ENCODE data around the gene TENT4A. TPM values are rescaled to one million over a fixed set of nuclear protein-coding genes. Genes with fewer than 3 reads are reported as not detected.

TENT4A gene
- total RNA-seq, 4 donors from 2014 or later = 20.9 to 70.3 (median 28.1) TPM

- intact Hi-C loops (cut with DNase I; ENCODE audit: low total_unique reads) = no loop called here
- in situ Hi-C loops (cut with MboI; ENCODE audit: low pct_ligation_motif_present in 1 of 4, low pct_unique_long_range_greater_than_20kb in 1 of 4, low sequenced_read_pairs in 3 of 4) = no loop called here
- WGBS, 2 donors (ENCODE audit: low coverage in 1 of 2) = 74 to 81% methylated on average over 2 to 5 of the region's 5 CpGs
- H3K9me3 ChIP-seq = no peaks in the 10 kb centered on the region
- TF ChIP-seq POLR2AphosphoS5 (IDR thresholded peaks at IDR 0.05) = no peak
- TF ChIP-seq EP300 (IDR thresholded peaks at IDR 0.05; ENCODE audit: low read depth) = no peak
- TF ChIP-seq CTCF (IDR thresholded peaks at IDR 0.05) = no peak
- TF ChIP-seq POLR2A (IDR thresholded peaks at IDR 0.05) = no peak
- H3K4me1 ChIP-seq = peaks cover 0 to 7% (median 2%) of the 10 kb centered on the region in 4 donors
- no peaks in the 10 kb centered on the region for H3K27me3 ChIP-seq
- no peak overlapping the region for H3K4me3 ChIP-seq
- no peaks in the 10 kb centered on the region for H3K36me3 ChIP-seq
- DNase-seq = no peak
- no peak overlapping the region for H3K27ac ChIP-seq
Measured at GRCh38 chr5:6705959-6706358, 7.3 kb upstream of the TENT4A start.

GRCh38 chr5:6707852-6708251 lies 5.4 kb upstream of the TENT4A start:
- 42 to 71% methylated on average over 4 to 6 of the region's 6 CpGs for WGBS, 2 donors (ENCODE audit: low coverage in 1 of 2)
- intact Hi-C loops (cut with DNase I; ENCODE audit: low total_unique reads) = no loop called here

GRCh38 chr5:6708814-6709213 lies 4.4 kb upstream of the TENT4A start:
- in situ Hi-C loops (cut with MboI; ENCODE audit: low pct_ligation_motif_present in 1 of 4, low pct_unique_long_range_greater_than_20kb in 1 of 4, low sequenced_read_pairs in 3 of 4) (no loop called here), intact Hi-C loops (cut with DNase I; ENCODE audit: low total_unique reads) (no loop called here)
- Histone ChIP-seq H3K9me3 (no peaks in the 10 kb centered on the region), H3K4me3 (no peak overlapping the region), H3K27ac (no peak overlapping the region), H3K36me3 (no peaks in the 10 kb centered on the region), H3K27me3 (no peaks in the 10 kb centered on the region), H3K4me1 (peaks cover 4 to 11% (median 8%) of the 10 kb centered on the region in 4 donors)
- DNase-seq = no peak
- 70% methylated on average over 1 of the region's 1 CpG; no CpG with 5 or more reads in 1 of the 2 donors for WGBS, 2 donors (ENCODE audit: low coverage in 1 of 2)
- TF ChIP-seq EP300 (IDR thresholded peaks at IDR 0.05; ENCODE audit: low read depth) = no peak

More at GRCh38 chr5:6707852-6708251, 5.4 kb upstream of the TENT4A start:
- H3K27me3 ChIP-seq = no peaks in the 10 kb centered on the region
- no peak for DNase-seq
- H3K4me1 ChIP-seq = peaks cover 4 to 11% (median 8%) of the 10 kb centered on the region in 4 donors
- no peaks in the 10 kb centered on the region for H3K9me3 ChIP-seq
- TF ChIP-seq POLR2AphosphoS5 (IDR thresholded peaks at IDR 0.05) (no peak), CTCF (IDR thresholded peaks at IDR 0.05) (no peak)
- in situ Hi-C loops (cut with MboI; ENCODE audit: low pct_ligation_motif_present in 1 of 4, low pct_unique_long_range_greater_than_20kb in 1 of 4, low sequenced_read_pairs in 3 of 4) = no loop called here
- no peak overlapping the region for H3K4me3 ChIP-seq
- no peak overlapping the region for H3K27ac ChIP-seq
- no peaks in the 10 kb centered on the region for H3K36me3 ChIP-seq

GRCh38 chr5:6710070-6710469 lies 3.2 kb upstream of the TENT4A start:
- DNase-seq = no peak
- Histone ChIP-seq H3K9me3 (no peaks in the 10 kb centered on the region), H3K27ac (no peak overlapping the region), H3K4me1 (peaks cover 5 to 11% (median 9%) of the 10 kb centered on the region in 4 donors), H3K4me3 (no peak overlapping the region), H3K27me3 (no peaks in the 10 kb centered on the region), H3K36me3 (no peaks in the 10 kb centered on the region)
- WGBS, 2 donors (ENCODE audit: low coverage in 1 of 2) = 89 to 90% methylated on average over 5 of the region's 5 CpGs
- in situ Hi-C loops (cut with MboI; ENCODE audit: low pct_ligation_motif_present in 1 of 4, low pct_unique_long_range_greater_than_20kb in 1 of 4, low sequenced_read_pairs in 3 of 4) = loop anchor here in 1 of 4 donors (10.0 kb wide), 1 partner anchor 75 kb away; the partner anchor contains the start of genes NSUN2 and SRD5A1
- TF ChIP-seq POLR2AphosphoS5 (IDR thresholded peaks at IDR 0.05) = no peak
- no peak for TF ChIP-seq EP300 (IDR thresholded peaks at IDR 0.05; ENCODE audit: low read depth)
- no peak for TF ChIP-seq CTCF (IDR thresholded peaks at IDR 0.05)
- no peak for TF ChIP-seq POLR2A (IDR thresholded peaks at IDR 0.05)
- intact Hi-C loops (cut with DNase I; ENCODE audit: low total_unique reads) = loop anchor here (5.0 kb wide), 1 partner anchor 78 kb away; the partner anchor contains the start of genes NSUN2 and SRD5A1
